OCI-LY3 (cell line): Measurements from ENCODE around the gene ZNF219.

Source experiments
- H2AFZ ChIP-seq: fragments of 200-600, 300-600 bp; shearing (Covaris generic); 2 replicates; pipeline ENCODE4 v1.6.0; 2014; ENCODE audit warnings: antibody characterized with exemption, low read depth, low read length
- H3K27ac ChIP-seq: fragments of 200-600, 300-600 bp; sonication (generic); 2 replicates; pipeline ENCODE4 v1.5.1; 2014; ENCODE audit warnings: mild to moderate bottlenecking, low read length, moderate library complexity, mixed read lengths
- H3K27me3 ChIP-seq: fragments of 200-600, 300-600 bp; sonication (generic); 2 replicates; pipeline ENCODE4 v1.6.1; 2014; ENCODE audit warnings: low read depth, low read length, mixed read lengths
- H3K36me3 ChIP-seq: fragments of 200-600, 300-600 bp; sonication (generic); replicated peaks from 2 replicates; pipeline ENCODE3; 2014; ENCODE audit warnings: low read depth, low read length, mixed read lengths
- H3K4me1 ChIP-seq: fragments of 300-600, 200-600 bp; sonication (generic); 2 replicates; pipeline ENCODE4 v1.6.1; 2014; ENCODE audit warnings: low read length, mixed read lengths
- H3K4me2 ChIP-seq: fragments of 200-600, 300-600 bp; sonication (generic); 2 replicates; pipeline ENCODE4 v1.6.1; 2014; ENCODE audit warnings: low read length, mixed read lengths
- H3K4me3 ChIP-seq: fragments of 300-600, 200-600 bp; sonication (generic); 2 replicates; pipeline ENCODE4 v1.5.1; 2014; ENCODE audit warnings: antibody characterized with exemption, mild to moderate bottlenecking, low read length, moderate library complexity
- H3K79me2 ChIP-seq: fragments of 300-600, 200-600 bp; shearing (Covaris generic); 2 replicates; pipeline ENCODE4 v1.6.1; 2014; ENCODE audit warnings: mild to moderate bottlenecking, low read length, mixed read lengths
- H3K9ac ChIP-seq: fragments of 300-600, 200-600 bp; shearing (Covaris generic); 2 replicates; pipeline ENCODE4 v1.6.0; 2014; ENCODE audit warnings: mild to moderate bottlenecking, low read length, moderate library complexity
- H3K9me3 ChIP-seq: fragments of 200-600, 300-600 bp; shearing (Covaris generic); 2 replicates; pipeline ENCODE4 v1.6.1; 2014; ENCODE audit warnings: low read length, mixed read lengths; ENCODE audit not compliant: insufficient read depth
- H4K20me1 ChIP-seq: fragments of 200-600, 300-600 bp; sonication (generic); 2 replicates; pipeline ENCODE4 v1.6.1; 2016; ENCODE audit warnings: low read length, mixed read lengths; ENCODE audit not compliant: insufficient read depth
- CTCF ChIP-seq: fragments of 200-600, 300-600 bp; sonication (generic); IDR thresholded peaks from 2 replicates; pipeline ENCODE4 v1.5.1; 2014; ENCODE audit warnings: antibody characterized with exemption, low read length, low read depth
- EZH2phosphoT487 ChIP-seq: fragments of 200-600 bp; shearing (Covaris generic); IDR thresholded peaks from 2 replicates; pipeline ENCODE4 v1.6.1; 2018; ENCODE audit warnings: antibody characterized with exemption, mixed run types, low read depth

Gene ZNF219

DNA sequence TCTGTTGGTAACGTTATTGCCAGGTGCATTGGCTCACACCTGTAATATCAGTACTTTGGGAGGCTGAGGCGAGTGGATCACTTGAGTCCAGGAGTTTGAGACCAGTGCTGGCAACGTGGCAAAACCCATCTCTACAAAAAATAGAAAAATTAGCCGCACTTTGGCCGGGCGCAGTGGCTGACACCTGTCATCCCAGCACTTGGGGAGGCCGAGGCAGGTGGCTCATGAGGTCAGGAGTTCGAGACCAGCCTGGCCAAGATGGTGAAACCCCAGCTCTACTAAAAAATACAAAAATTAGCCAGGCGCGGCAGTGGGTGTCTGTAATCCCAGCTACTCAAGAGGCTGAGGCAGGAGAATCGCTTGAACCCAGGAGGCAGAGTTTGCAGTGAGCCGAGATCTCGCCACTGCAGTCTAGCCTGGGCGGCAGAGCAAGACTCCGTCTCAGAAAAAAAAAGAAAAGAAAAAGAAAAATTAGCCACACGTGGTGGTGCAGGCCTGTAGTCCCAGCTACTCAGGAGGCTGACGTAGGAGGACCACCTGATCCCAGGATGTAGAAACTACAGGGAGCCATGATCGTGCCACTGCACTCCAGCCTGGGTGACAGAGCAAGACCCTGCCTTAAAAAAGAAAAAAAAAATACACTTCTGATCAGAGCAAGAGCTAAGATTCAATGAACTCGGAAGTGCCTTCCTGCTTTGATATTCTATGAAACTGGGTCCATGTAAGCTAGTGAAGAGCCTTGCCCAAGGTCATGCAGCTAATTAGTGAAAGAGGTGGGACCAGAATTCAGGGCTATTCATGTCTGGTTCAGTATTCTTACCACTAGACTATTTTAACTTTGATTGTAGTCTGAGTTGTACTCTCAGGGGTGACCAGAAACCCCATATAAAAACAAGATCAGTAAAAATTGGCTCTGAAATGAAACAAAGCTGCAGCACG lies 45.0 kb downstream of the ZNF219 start:
- peaks cover 8% of the 10 kb centered on the region for H3K4me1 ChIP-seq
- TF ChIP-seq EZH2phosphoT487 (no peak), CTCF (no peak)
- no peak overlapping the region for H3K4me2 ChIP-seq
- H3K27me3 ChIP-seq: no peaks in the 10 kb centered on the region
- H3K79me2 ChIP-seq: no peaks in the 10 kb centered on the region
- no peak overlapping the region for H3K4me3 ChIP-seq
- H3K9me3 ChIP-seq: no peaks in the 10 kb centered on the region
- H3K27ac ChIP-seq: no peak overlapping the region
- H4K20me1 ChIP-seq: no peaks in the 10 kb centered on the region
- H3K9ac ChIP-seq: no peak overlapping the region
- 0 out of 2 replicates have a peak overlapping the region, but pooled peaks have one; percentile 10 for H2AFZ ChIP-seq
- no peaks in the 10 kb centered on the region for H3K36me3 ChIP-seq

- no peak for TF ChIP-seq EZH2phosphoT487
- TF ChIP-seq CTCF: no peak
- no peak overlapping the region for H3K4me3 ChIP-seq
- no peaks in the 10 kb centered on the region for H3K9me3 ChIP-seq
- no peak overlapping the region for H3K4me2 ChIP-seq
- H3K9ac ChIP-seq: no peak overlapping the region
- H3K4me1 ChIP-seq: peaks cover 8% of the 10 kb centered on the region
- H4K20me1 ChIP-seq: no peaks in the 10 kb centered on the region
- no peak overlapping the region for H2AFZ ChIP-seq
- no peaks in the 10 kb centered on the region for H3K36me3 ChIP-seq
- no peak overlapping the region for H3K27ac ChIP-seq
- no peaks in the 10 kb centered on the region for H3K79me2 ChIP-seq
- H3K27me3 ChIP-seq: peaks cover 6% of the 10 kb centered on the region
Measured at GRCh38 chr14:21050597-21050996, 47.9 kb downstream of the ZNF219 start.

DNA sequence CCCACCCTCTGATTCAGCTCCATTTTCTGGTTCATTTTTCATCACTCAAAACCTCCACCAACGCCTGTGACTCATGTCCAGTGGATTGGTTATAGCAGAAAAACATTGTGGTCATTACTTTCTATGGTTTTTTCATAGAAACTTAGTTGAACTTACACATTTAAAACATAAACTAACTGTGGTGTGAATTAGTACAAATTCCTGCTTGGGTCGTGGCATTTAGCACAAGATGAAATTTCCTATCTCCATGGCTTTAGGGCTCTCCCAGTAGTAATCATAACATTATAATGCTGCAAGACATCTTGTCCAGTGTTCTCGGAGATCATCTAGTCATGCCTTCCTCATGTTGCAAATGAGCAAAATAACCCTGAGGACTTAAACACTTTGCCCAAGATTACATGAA lies 49.2 kb downstream of the ZNF219 start:
- no peak overlapping the region for H3K9ac ChIP-seq
- no peak overlapping the region for H3K27ac ChIP-seq
- H4K20me1 ChIP-seq: no peaks in the 10 kb centered on the region
- H3K36me3 ChIP-seq: no peaks in the 10 kb centered on the region
- no peak overlapping the region for H3K4me3 ChIP-seq
- TF ChIP-seq EZH2phosphoT487 (no peak), CTCF (no peak)
- peaks cover 19% of the 10 kb centered on the region for H3K27me3 ChIP-seq
- no peak overlapping the region for H2AFZ ChIP-seq
- H3K9me3 ChIP-seq: no peaks in the 10 kb centered on the region
- H3K79me2 ChIP-seq: no peaks in the 10 kb centered on the region
- H3K4me1 ChIP-seq: peaks cover 8% of the 10 kb centered on the region
- H3K4me2 ChIP-seq: no peak overlapping the region

DNA sequence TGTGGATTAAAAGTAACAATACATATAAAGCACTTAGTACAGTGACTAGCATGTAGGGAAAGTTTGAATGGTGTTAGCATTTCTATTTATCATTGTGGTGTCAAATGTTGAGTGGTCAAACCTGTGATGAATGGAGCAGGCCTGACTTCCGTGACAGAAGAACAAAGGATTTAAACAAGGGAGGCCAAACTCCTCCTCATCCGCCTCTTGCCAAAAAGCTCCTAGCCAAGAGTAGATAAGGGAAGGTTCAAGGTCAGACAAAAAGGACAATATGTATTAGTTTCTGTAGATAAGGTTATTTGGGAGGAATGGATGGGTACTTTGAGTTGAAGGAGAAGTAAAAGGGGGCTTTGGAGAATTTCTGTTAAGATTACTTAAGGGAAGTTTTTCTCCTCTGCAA lies 49.8 kb downstream of the ZNF219 start:
- H2AFZ ChIP-seq: no peak overlapping the region
- H3K9ac ChIP-seq: no peak overlapping the region
- no peaks in the 10 kb centered on the region for H3K9me3 ChIP-seq
- peaks cover 21% of the 10 kb centered on the region for H3K27me3 ChIP-seq
- peaks cover 8% of the 10 kb centered on the region for H3K4me1 ChIP-seq
- H4K20me1 ChIP-seq: no peaks in the 10 kb centered on the region
- H3K4me3 ChIP-seq: no peak overlapping the region
- no peaks in the 10 kb centered on the region for H3K79me2 ChIP-seq
- no peak overlapping the region for H3K4me2 ChIP-seq
- H3K27ac ChIP-seq: no peak overlapping the region
- no peaks in the 10 kb centered on the region for H3K36me3 ChIP-seq
- TF ChIP-seq CTCF: no peak
- TF ChIP-seq EZH2phosphoT487: no peak
